ENCODE measurements around the gene SNX22. TPM values are rescaled to one million over a fixed set of nuclear protein-coding genes. Genes with fewer than 3 reads are reported as not detected.

Gene SNX22
- total RNA-seq (2022), result 0.91 and 1.2 TPM in 2 replicates
- percentile 31 among the genes with signal in this experiment for Bru-seq, nascent RNA
- percentile 37 among the genes with signal in this experiment for BruChase-seq, experiment 1, labeled RNA remaining after a 2-hour chase
- BruChase-seq, experiment 2, labeled RNA remaining after a 6-hour chase, result percentile 28 among the genes with signal in this experiment
- long read RNA-seq, result 0 reads

DNA sequence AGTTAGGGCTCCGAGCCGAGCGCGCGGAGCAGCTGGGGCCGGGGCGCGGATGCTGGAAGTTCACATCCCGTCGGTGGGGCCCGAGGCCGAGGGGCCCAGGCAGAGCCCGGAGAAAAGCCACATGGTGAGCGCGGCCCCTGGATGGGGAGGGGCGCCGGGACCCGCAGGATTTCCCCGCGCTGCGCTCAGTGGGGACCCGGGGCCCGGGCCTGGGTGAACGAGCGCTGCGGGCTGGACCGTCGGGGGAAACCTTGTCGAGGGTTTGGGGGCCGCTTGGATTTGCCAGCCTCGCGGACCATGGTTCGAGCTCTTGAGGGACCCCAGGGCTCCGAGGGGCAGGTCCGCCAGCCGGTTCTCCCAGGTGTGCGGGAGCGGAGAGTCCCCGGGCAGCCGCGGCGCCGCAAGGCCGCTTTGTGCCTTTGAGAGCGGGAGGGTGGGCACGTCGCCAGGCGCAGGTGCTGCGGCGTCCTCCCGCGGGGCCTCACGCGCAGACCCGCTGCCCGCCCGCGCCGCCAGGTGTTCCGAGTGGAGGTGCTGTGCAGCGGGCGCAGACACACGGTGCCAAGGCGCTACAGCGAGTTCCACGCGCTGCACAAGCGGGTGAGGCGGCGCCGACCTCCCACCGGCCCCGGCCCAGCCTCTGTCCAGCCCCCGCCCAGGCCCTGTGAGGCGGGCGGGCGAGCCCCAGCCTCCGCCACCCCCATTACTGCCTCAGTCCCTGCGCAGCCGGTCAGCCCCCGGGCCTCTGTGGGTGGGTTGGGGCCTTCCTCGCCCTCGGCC, at the start of gene SNX22:
Gene SNX22, plus strand, starts transcription at position 5 of the 780 bp plus-strand sequence. Its CDS starts 45 bp downstream, at position 50.
- no peaks in the 10 kb centered on the region for H3K27me3 Mint-ChIP-seq (ENCODE audit: insufficient read depth, unreplicated experiment)
- H3K36me3 Mint-ChIP-seq (ENCODE audit: insufficient read depth, unreplicated experiment), result peaks cover 44% of the 10 kb centered on the region
- H3K4me3 Mint-ChIP-seq (ENCODE audit: unreplicated experiment), result peak within 1 kb of the TSS; percentile 73
- ChIA-PET POLR2A (interaction anchor here (0.6 kb wide), 1 partner anchor 58 kb away, joined by 3 read pairs; no protein-coding TSS in a partner anchor), CTCF (no interaction called here)
- peaks cover 5% of the 10 kb centered on the region; the same call in 1 of the 2 replicates for H3K4me1 ChIP-seq
- intact Hi-C loops (cut with micrococcal nuclease; ENCODE audit: unreplicated experiment), result loop anchor here (2.0 kb wide), 1 partner anchor 59 kb away; the partner anchor contains the start of gene CIAO2A
- no peaks in the 10 kb centered on the region for H3K9me3 Mint-ChIP-seq (ENCODE audit: unreplicated experiment)
- TF ChIP-seq, protein P1, sequence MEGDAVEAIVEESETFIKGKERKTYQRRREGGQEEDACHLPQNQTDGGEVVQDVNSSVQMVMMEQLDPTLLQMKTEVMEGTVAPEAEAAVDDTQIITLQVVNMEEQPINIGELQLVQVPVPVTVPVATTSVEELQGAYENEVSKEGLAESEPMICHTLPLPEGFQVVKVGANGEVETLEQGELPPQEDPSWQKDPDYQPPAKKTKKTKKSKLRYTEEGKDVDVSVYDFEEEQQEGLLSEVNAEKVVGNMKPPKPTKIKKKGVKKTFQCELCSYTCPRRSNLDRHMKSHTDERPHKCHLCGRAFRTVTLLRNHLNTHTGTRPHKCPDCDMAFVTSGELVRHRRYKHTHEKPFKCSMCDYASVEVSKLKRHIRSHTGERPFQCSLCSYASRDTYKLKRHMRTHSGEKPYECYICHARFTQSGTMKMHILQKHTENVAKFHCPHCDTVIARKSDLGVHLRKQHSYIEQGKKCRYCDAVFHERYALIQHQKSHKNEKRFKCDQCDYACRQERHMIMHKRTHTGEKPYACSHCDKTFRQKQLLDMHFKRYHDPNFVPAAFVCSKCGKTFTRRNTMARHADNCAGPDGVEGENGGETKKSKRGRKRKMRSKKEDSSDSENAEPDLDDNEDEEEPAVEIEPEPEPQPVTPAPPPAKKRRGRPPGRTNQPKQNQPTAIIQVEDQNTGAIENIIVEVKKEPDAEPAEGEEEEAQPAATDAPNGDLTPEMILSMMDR (IDR thresholded peaks at IDR 0.05; ENCODE audit: insufficient read depth in 1 of 2, low read depth in 1 of 2, low read length in 1 of 2, severe bottlenecking in 1 of 2, unreplicated experiment in 1 of 2), result no peak
- no peaks in the 10 kb centered on the region for H3K9me3 ChIP-seq
- peaks cover 9% of the 10 kb centered on the region for H3K4me1 Mint-ChIP-seq (ENCODE audit: low read depth, unreplicated experiment)
- H3K36me3 ChIP-seq (ENCODE audit: control insufficient read depth, insufficient read depth, low read length), result no peaks in the 10 kb centered on the region
- no peak for DNase-seq
- no TSS peak for BruUV-seq (replicated peaks)
- H3K27ac Mint-ChIP-seq (ENCODE audit: unreplicated experiment), result no peak within 1 kb of the TSS
- no peaks in the 10 kb centered on the region for H3K27me3 ChIP-seq (replicated peaks; ENCODE audit: control insufficient read depth, insufficient read depth, low read length)
- peak within 1 kb of the TSS; percentile 69 for H3K4me3 ChIP-seq (ENCODE audit: low read depth, low read length)

DNA sequence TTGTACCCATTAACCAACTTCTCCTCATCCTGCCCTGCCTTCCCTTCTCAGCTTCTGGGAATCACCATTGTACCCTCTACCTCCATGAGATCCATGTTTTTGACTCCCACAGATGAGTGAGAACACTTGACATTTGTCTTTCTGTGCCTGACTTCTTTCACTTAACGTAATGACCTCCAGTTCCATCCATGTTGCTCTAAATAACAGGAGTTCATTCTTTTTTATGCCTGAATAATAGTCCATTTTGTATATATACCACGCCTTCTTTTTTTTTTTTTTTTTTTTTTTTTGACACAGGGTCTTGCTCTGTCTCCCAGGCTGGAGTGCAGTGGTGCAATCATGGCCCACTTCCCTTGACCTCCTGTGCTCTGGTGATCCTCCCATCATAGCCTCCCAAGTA, 49.0 kb upstream of the SNX22 start:
- no peak for DNase-seq
- Mint-ChIP-seq H3K4me1 (ENCODE audit: low read depth, unreplicated experiment) (no peaks in the 10 kb centered on the region), H3K27me3 (ENCODE audit: insufficient read depth, unreplicated experiment) (no peaks in the 10 kb centered on the region), H3K9me3 (ENCODE audit: unreplicated experiment) (no peaks in the 10 kb centered on the region), H3K4me3 (ENCODE audit: unreplicated experiment) (no peak overlapping the region), H3K27ac (ENCODE audit: unreplicated experiment) (no peak overlapping the region), H3K36me3 (ENCODE audit: insufficient read depth, unreplicated experiment) (no peaks in the 10 kb centered on the region)
- Histone ChIP-seq H3K36me3 (ENCODE audit: control insufficient read depth, insufficient read depth, low read length) (no peaks in the 10 kb centered on the region; the same call in 1 of the 2 replicates), H3K27me3 (replicated peaks; ENCODE audit: control insufficient read depth, insufficient read depth, low read length) (no peaks in the 10 kb centered on the region), H3K4me3 (ENCODE audit: low read depth, low read length) (no peak overlapping the region), H3K4me1 (no peaks in the 10 kb centered on the region), H3K9me3 (no peaks in the 10 kb centered on the region)
- intact Hi-C loops (cut with micrococcal nuclease; ENCODE audit: unreplicated experiment), result no loop called here
- TF ChIP-seq, protein P1 (IDR thresholded peaks at IDR 0.05; ENCODE audit: insufficient read depth in 1 of 2, low read depth in 1 of 2, low read length in 1 of 2, severe bottlenecking in 1 of 2, unreplicated experiment in 1 of 2), result no peak
- BruUV-seq (replicated peaks), result no TSS peak
- ChIA-PET POLR2A (no interaction called here), CTCF (no interaction called here)

DNA sequence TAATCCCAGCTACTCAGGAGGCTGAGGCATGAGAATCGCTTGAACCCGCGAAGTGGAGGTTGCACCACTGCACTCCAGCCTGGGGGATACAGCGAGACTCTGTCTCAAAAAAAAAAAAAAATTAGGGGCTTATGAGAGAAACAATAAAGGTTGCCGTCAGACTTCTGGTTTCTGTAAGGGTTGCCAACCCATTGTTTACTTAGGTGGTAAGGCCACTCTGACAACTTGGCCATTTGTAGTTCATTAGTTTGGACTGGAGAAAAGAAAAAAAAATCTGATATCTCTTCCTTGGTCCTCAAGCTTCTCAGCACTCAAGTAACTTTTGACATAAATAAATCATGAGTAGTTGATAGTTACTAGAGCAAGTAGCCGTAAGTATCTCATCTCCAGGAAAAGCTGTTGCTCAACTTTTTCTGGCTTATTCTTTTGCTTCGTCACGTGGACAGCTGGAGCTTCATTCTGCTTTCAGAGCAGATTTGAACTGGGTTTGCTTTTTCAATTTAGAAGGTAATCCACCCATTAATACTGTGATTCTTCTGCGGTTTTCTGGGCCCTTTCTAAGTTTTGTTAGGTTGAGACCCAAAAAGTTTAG, 46.3 kb upstream of the SNX22 start:
- H3K9me3 Mint-ChIP-seq (ENCODE audit: unreplicated experiment), result no peaks in the 10 kb centered on the region
- no peaks in the 10 kb centered on the region for H3K36me3 Mint-ChIP-seq (ENCODE audit: insufficient read depth, unreplicated experiment)
- no TSS peak for BruUV-seq (replicated peaks)
- H3K27ac Mint-ChIP-seq (ENCODE audit: unreplicated experiment), result no peak overlapping the region
- Histone ChIP-seq H3K27me3 (replicated peaks; ENCODE audit: control insufficient read depth, insufficient read depth, low read length) (no peaks in the 10 kb centered on the region), H3K4me1 (no peaks in the 10 kb centered on the region), H3K36me3 (ENCODE audit: control insufficient read depth, insufficient read depth, low read length) (no peaks in the 10 kb centered on the region; the same call in 1 of the 2 replicates), H3K9me3 (no peaks in the 10 kb centered on the region), H3K4me3 (ENCODE audit: low read depth, low read length) (no peak overlapping the region)
- no peak for DNase-seq
- no peaks in the 10 kb centered on the region for H3K27me3 Mint-ChIP-seq (ENCODE audit: insufficient read depth, unreplicated experiment)
- POLR2A ChIA-PET, result no interaction called here
- intact Hi-C loops (cut with micrococcal nuclease; ENCODE audit: unreplicated experiment), result no loop called here
- TF ChIP-seq, protein P1 (IDR thresholded peaks at IDR 0.05; ENCODE audit: insufficient read depth in 1 of 2, low read depth in 1 of 2, low read length in 1 of 2, severe bottlenecking in 1 of 2, unreplicated experiment in 1 of 2), result no peak
- CTCF ChIA-PET, result no interaction called here
- H3K4me3 Mint-ChIP-seq (ENCODE audit: unreplicated experiment), result no peak overlapping the region
- H3K4me1 Mint-ChIP-seq (ENCODE audit: low read depth, unreplicated experiment), result no peaks in the 10 kb centered on the region

All from Caco-2 (cell line).